ENCODE data around the gene PSAPL1. TPM values are rescaled to one million over a fixed set of nuclear protein-coding genes. Genes with fewer than 3 reads are reported as not detected.

PSAPL1 gene
- total and polyA plus RNA-seq, 4 donors = not detected

- peak; percentile 21 for DNase-seq (ENCODE audit: low spot score)
- Histone ChIP-seq H3K9ac (ENCODE audit: low read depth in 1 of 2, low read length in 2 of 2) (no peak overlapping the region), H3K27me3 (ENCODE audit: control insufficient read depth in 4 of 4, insufficient read depth in 4 of 4, low read length in 3 of 4) (no peaks in the 10 kb centered on the region), H3K36me3 (ENCODE audit: control insufficient read depth in 4 of 4, insufficient read depth in 3 of 4, low read depth in 1 of 4, low read length in 3 of 4) (no peaks in the 10 kb centered on the region), H3K27ac (ENCODE audit: low read depth in 1 of 2, low read length in 2 of 2) (no peak overlapping the region), H3K9me3 (ENCODE audit: control insufficient read depth in 4 of 4, low read length in 3 of 4) (no peaks in the 10 kb centered on the region), H3K4me3 (ENCODE audit: low read depth in 1 of 3, low read length in 3 of 3) (no peak overlapping the region), H3K4me1 (ENCODE audit: control insufficient read depth in 4 of 4, insufficient read depth in 4 of 4, low read length in 3 of 4) (no peaks in the 10 kb centered on the region)
- WGBS = 73% methylated on average over 12 of the region's 12 CpGs
- TF ChIP-seq RXRA (IDR thresholded peaks at IDR 0.05) (no peak), RAD21 (IDR thresholded peaks at IDR 0.05) (no peak), ATF3 (IDR thresholded peaks at IDR 0.05) (no peak), FOXA1 (IDR thresholded peaks at IDR 0.05) (no peak), TAF1 (conservative IDR thresholded peaks at IDR 0.05) (no peak), HNF4G (IDR thresholded peaks at IDR 0.05) (no peak), NR2F2 (IDR thresholded peaks at IDR 0.05) (no peak), FOXA2 (IDR thresholded peaks at IDR 0.05) (no peak), MAX (IDR thresholded peaks at IDR 0.05) (no peak), EGR1 (IDR thresholded peaks at IDR 0.05; ENCODE audit: low read depth in 2 of 2) (no peak), SP1 (IDR thresholded peaks at IDR 0.05) (no peak), JUND (IDR thresholded peaks at IDR 0.05) (no peak)
Measured at GRCh38 chr4:7384929-7385890, 49.5 kb downstream of the PSAPL1 start.

- 85% methylated on average over 28 of the region's 28 CpGs for WGBS
- no peaks in the 10 kb centered on the region for H3K9me3 ChIP-seq (ENCODE audit: control insufficient read depth in 4 of 4, low read length in 3 of 4)
- no peak for DNase-seq (ENCODE audit: low spot score)
- no peak overlapping the region for H3K27ac ChIP-seq (ENCODE audit: low read depth in 1 of 2, low read length in 2 of 2)
- no peak for TF ChIP-seq SP1 (IDR thresholded peaks at IDR 0.05)
- no peak for TF ChIP-seq ZBTB33 (IDR thresholded peaks at IDR 0.05)
- no peak for TF ChIP-seq HNF4G (IDR thresholded peaks at IDR 0.05)
- TF ChIP-seq JUND (IDR thresholded peaks at IDR 0.05) = no peak
- no peak for TF ChIP-seq RAD21 (IDR thresholded peaks at IDR 0.05)
- no peak for TF ChIP-seq EGR1 (IDR thresholded peaks at IDR 0.05; ENCODE audit: low read depth in 2 of 2)
- no peak for TF ChIP-seq MAX (IDR thresholded peaks at IDR 0.05)
- no peak for TF ChIP-seq GABPA (IDR thresholded peaks at IDR 0.05 in 1 of 2, conservative IDR thresholded peaks at IDR 0.05 in 1 of 2)
- no peak for TF ChIP-seq FOXA2 (IDR thresholded peaks at IDR 0.05)
- no peak for TF ChIP-seq NR2F2 (IDR thresholded peaks at IDR 0.05)
- TF ChIP-seq TAF1 (conservative IDR thresholded peaks at IDR 0.05) = no peak
- TF ChIP-seq HNF4A (conservative IDR thresholded peaks at IDR 0.05) = no peak
- no peak for TF ChIP-seq REST (IDR thresholded peaks at IDR 0.05)
- TF ChIP-seq FOXA1 (IDR thresholded peaks at IDR 0.05) = no peak
- TF ChIP-seq YY1 (IDR thresholded peaks at IDR 0.05) = no peak
- no peak for TF ChIP-seq RXRA (IDR thresholded peaks at IDR 0.05)
- no peak for TF ChIP-seq CTCF (IDR thresholded peaks at IDR 0.05; ENCODE audit: low read depth, low read length, missing input control)
- TF ChIP-seq ATF3 (IDR thresholded peaks at IDR 0.05) = no peak
- H3K4me3 ChIP-seq (ENCODE audit: low read depth in 1 of 3, low read length in 3 of 3) = no peak overlapping the region
- H3K4me1 ChIP-seq (ENCODE audit: control insufficient read depth in 4 of 4, insufficient read depth in 4 of 4, low read length in 3 of 4) = no peaks in the 10 kb centered on the region
- no peaks in the 10 kb centered on the region for H3K36me3 ChIP-seq (ENCODE audit: control insufficient read depth in 4 of 4, insufficient read depth in 3 of 4, low read depth in 1 of 4, low read length in 3 of 4)
- no peaks in the 10 kb centered on the region for H3K27me3 ChIP-seq (ENCODE audit: control insufficient read depth in 4 of 4, insufficient read depth in 4 of 4, low read length in 3 of 4)
- no peak overlapping the region for H3K9ac ChIP-seq (ENCODE audit: low read depth in 1 of 2, low read length in 2 of 2)
Measured at GRCh38 chr4:7384003-7384928, 50.5 kb downstream of the PSAPL1 start.

Measured in liver (tissue), 9 donors.